Fibroblast of lung (primary cell): Measurements from ENCODE around the gene DKK3. TPM values are rescaled to one million over a fixed set of nuclear protein-coding genes. Genes with fewer than 3 reads are reported as not detected.

Experiments
- DNase-seq, 2 donors: peaks; one replicate each; pipeline versions ENCODE4 v3.0.0 to v3.0.0-alpha.2; 2010; ENCODE audit warnings: low read depth in 2 of 2
- H2AFZ ChIP-seq: 2 replicates; pipeline ENCODE4 v1.5.1; 2012; ENCODE audit warnings: low read length, control low read depth, inconsistent platforms
- H3K27ac ChIP-seq: 2 replicates; pipeline ENCODE4 v1.5.1; 2011; ENCODE audit warnings: low read length, control low read depth; ENCODE audit not compliant: insufficient read depth
- H3K27me3 ChIP-seq: 2 replicates; pipeline ENCODE4 v1.5.1; 2011; ENCODE audit warnings: mild to moderate bottlenecking, low read length; ENCODE audit not compliant: control insufficient read depth, insufficient read depth
- H3K36me3 ChIP-seq: 2 replicates; pipeline ENCODE4 v1.5.1; 2011; ENCODE audit warnings: low read length; ENCODE audit not compliant: control insufficient read depth, insufficient read depth
- H3K4me1 ChIP-seq: 2 replicates; pipeline ENCODE4 v1.5.1; 2011; ENCODE audit warnings: low read length; ENCODE audit not compliant: control insufficient read depth, insufficient read depth; ENCODE audit errors: extremely low read depth
- H3K4me2 ChIP-seq: 2 replicates; pipeline ENCODE4 v1.5.1; 2011; ENCODE audit warnings: low read length, control low read depth; ENCODE audit not compliant: insufficient read depth; ENCODE audit errors: extremely low read depth
- H3K4me3 ChIP-seq, 4 experiments: fragments of 200-600 bp in 1 of 4; sonication (generic) in 1 of 4; replicated peaks in 1 of 4; 2 replicates each; pipeline ENCODE4 v1.5.1; 2011 to 2016; ENCODE audit warnings: low read length in 4 of 4, low read depth in 3 of 4, mild to moderate bottlenecking in 3 of 4, control low read depth in 2 of 4, inconsistent platforms in 1 of 4, mixed read lengths in 1 of 4; ENCODE audit not compliant: insufficient read depth in 1 of 4; ENCODE audit errors: control extremely low read depth in 1 of 4
- H3K79me2 ChIP-seq: 2 replicates; pipeline ENCODE4 v1.5.1; 2012; ENCODE audit warnings: mild to moderate bottlenecking, low read length, inconsistent platforms; ENCODE audit not compliant: control insufficient read depth, insufficient read depth
- H3K9ac ChIP-seq: 2 replicates; pipeline ENCODE4 v1.5.1; 2011; ENCODE audit warnings: mild to moderate bottlenecking, low read length, control low read depth; ENCODE audit not compliant: insufficient read depth
- H3K9me3 ChIP-seq: 2 replicates; pipeline ENCODE4 v1.5.1; 2012; ENCODE audit warnings: low read depth, low read length; ENCODE audit not compliant: control insufficient read depth, insufficient read depth
- H4K20me1 ChIP-seq: 2 replicates; pipeline ENCODE4 v1.5.1; 2011; ENCODE audit warnings: low read length; ENCODE audit not compliant: control insufficient read depth, insufficient read depth; ENCODE audit errors: extremely low read depth
- EZH2 ChIP-seq: IDR thresholded peaks from 2 replicates; pipeline ENCODE4 v1.5.1; 2012; ENCODE audit warnings: low read length, control low read depth, mild to moderate bottlenecking; ENCODE audit errors: missing control alignments
- polyA plus RNA-seq, 2 donors: library from polyadenylated mRNA; depleted of rRNA in 1 of 2; stranded (reverse) in 1 of 2; unstranded in 1 of 2; fragments of >200 nt; gene quantifications; 2 replicates each; pipeline ENCODE4 v1.2.1, GENCODE V29; 2011 to 2012; ENCODE audit warnings: missing spikeins in 1 of 2
- total RNA-seq: library from RNA; depleted of rRNA; stranded (reverse); fragments of >200 nt; gene quantifications from 2 replicates; pipeline ENCODE4 v1.2.1, GENCODE V29; 2014
- TF ChIP-seq, protein P1 (sequence below), 2 donors: IDR thresholded peaks in 1 of 2; conservative IDR thresholded peaks in 1 of 2; 1 replicate in 1 of 2; 2 replicates in 1 of 2; pipeline ENCODE4 v1.5.1; 2011 to 2012; ENCODE audit warnings: low read length in 2 of 2, control low read depth in 1 of 2, inconsistent platforms in 1 of 2, low read depth in 1 of 2, mild to moderate bottlenecking in 1 of 2

Gene DKK3
- total and polyA plus RNA-seq, 2 donors (not counting 1 experiment from before 2014, with no cell fraction given): 1,064 to 1,566 TPM

GRCh38 chr11:11963067-11963466 is 45.4 kb downstream of the DKK3 start:
- TF ChIP-seq EZH2: no peak
- TF ChIP-seq, protein P1, sequence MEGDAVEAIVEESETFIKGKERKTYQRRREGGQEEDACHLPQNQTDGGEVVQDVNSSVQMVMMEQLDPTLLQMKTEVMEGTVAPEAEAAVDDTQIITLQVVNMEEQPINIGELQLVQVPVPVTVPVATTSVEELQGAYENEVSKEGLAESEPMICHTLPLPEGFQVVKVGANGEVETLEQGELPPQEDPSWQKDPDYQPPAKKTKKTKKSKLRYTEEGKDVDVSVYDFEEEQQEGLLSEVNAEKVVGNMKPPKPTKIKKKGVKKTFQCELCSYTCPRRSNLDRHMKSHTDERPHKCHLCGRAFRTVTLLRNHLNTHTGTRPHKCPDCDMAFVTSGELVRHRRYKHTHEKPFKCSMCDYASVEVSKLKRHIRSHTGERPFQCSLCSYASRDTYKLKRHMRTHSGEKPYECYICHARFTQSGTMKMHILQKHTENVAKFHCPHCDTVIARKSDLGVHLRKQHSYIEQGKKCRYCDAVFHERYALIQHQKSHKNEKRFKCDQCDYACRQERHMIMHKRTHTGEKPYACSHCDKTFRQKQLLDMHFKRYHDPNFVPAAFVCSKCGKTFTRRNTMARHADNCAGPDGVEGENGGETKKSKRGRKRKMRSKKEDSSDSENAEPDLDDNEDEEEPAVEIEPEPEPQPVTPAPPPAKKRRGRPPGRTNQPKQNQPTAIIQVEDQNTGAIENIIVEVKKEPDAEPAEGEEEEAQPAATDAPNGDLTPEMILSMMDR (conservative IDR thresholded peaks at IDR 0.05 in 1 of 2, IDR thresholded peaks at IDR 0.05 in 1 of 2; ENCODE audit: low read depth in 1 of 2, low read length in 2 of 2): no peak
- DNase-seq: no peak
- H3K4me3 ChIP-seq: no peak overlapping the region
- H3K9me3 ChIP-seq: no peaks in the 10 kb centered on the region
- peaks cover 34% of the 10 kb centered on the region for H3K36me3 ChIP-seq
- H3K79me2 ChIP-seq: no peaks in the 10 kb centered on the region
- no peak overlapping the region for H3K4me2 ChIP-seq
- H4K20me1 ChIP-seq: no peaks in the 10 kb centered on the region
- no peak overlapping the region for H3K9ac ChIP-seq
- no peak overlapping the region for H3K27ac ChIP-seq
- no peak overlapping the region for H2AFZ ChIP-seq
- H3K4me1 ChIP-seq: no peaks in the 10 kb centered on the region
- H3K27me3 ChIP-seq: no peaks in the 10 kb centered on the region

DNA sequence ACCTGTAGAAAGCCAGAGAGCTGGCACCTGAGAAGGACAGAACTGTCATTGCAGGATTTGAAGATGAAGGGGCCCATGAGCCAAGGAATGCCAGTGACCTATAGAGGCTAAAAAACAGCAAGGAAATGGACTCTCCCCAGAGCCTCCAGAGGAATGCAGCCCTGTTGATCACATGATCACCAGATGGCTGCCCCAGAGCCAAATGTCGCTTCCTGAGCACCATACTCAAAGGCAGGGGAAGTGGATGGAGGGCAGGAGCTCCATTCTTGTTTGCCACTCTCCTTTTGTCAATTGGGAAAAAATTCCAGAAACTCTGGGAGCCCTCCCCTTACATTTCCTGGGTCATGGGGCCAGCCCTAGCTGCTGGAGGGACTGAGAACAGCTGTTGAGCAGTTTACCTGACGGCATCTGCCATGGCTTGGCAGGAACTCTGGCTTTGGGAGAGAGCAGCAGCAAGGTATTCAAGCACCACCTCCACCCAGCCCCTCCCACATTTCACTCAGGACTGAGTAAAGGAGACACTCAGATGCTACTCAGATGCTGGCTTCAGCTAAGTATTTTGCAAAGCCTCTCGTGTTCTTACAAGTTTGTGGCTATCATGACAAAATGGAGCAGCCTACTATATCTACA is 46.9 kb downstream of the DKK3 start:
- Histone ChIP-seq H3K36me3 (peaks cover 23% of the 10 kb centered on the region), H3K4me2 (no peak overlapping the region), H3K79me2 (no peaks in the 10 kb centered on the region), H3K9ac (no peak overlapping the region), H4K20me1 (no peaks in the 10 kb centered on the region), H3K4me1 (no peaks in the 10 kb centered on the region), H3K27me3 (no peaks in the 10 kb centered on the region), H2AFZ (no peak overlapping the region), H3K4me3 (no peak overlapping the region), H3K9me3 (no peaks in the 10 kb centered on the region), H3K27ac (no peak overlapping the region)
- TF ChIP-seq EZH2: no peak
- TF ChIP-seq, protein P1 (conservative IDR thresholded peaks at IDR 0.05 in 1 of 2, IDR thresholded peaks at IDR 0.05 in 1 of 2; ENCODE audit: low read depth in 1 of 2, low read length in 2 of 2): no peak
- no peak for DNase-seq

DNA sequence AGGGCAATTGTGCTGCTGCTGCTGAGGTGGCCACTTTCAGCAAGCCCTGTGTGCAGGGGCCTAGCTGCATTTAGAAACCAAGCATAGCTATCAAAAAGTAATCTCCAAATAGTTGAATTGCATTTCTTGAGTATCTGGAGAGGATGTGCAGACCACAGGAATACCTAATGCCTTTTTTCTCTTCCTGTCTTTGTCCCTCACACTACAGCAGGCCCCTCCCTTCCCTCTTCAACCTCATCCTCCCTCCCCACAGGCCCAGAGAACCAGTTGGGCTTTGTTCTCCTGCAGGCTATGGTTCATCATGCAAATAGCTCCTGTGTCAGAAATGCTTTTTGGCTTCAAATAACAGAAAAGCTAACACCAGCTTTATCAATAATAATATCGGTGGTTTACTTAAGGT is 47.7 kb downstream of the DKK3 start:
- Histone ChIP-seq H3K9ac (no peak overlapping the region), H3K79me2 (no peaks in the 10 kb centered on the region), H3K36me3 (peaks cover 17% of the 10 kb centered on the region), H3K27me3 (no peaks in the 10 kb centered on the region), H2AFZ (no peak overlapping the region), H3K9me3 (no peaks in the 10 kb centered on the region), H3K4me3 (no peak overlapping the region), H3K4me1 (no peaks in the 10 kb centered on the region), H4K20me1 (no peaks in the 10 kb centered on the region), H3K4me2 (no peak overlapping the region), H3K27ac (no peak overlapping the region)
- peak in 1 of 2 donors; percentile 46 for DNase-seq
- no peak for TF ChIP-seq EZH2
- TF ChIP-seq, protein P1 (conservative IDR thresholded peaks at IDR 0.05 in 1 of 2, IDR thresholded peaks at IDR 0.05 in 1 of 2; ENCODE audit: low read depth in 1 of 2, low read length in 2 of 2): no peak
